ENCODE data around the gene MAGOHB.

Gene MAGOHB

GRCh38 chr12:10571141-10571540, 42.3 kb downstream of the MAGOHB start:
- Histone ChIP-seq H3K9ac (ENCODE audit: low read depth, low read length) (no peak overlapping the region), H3K36me3 (ENCODE audit: control insufficient read depth, insufficient read depth, low read length) (no peaks in the 10 kb centered on the region), H3K9me3 (ENCODE audit: control insufficient read depth, insufficient read depth, low read length) (no peaks in the 10 kb centered on the region), H3K27me3 (ENCODE audit: control insufficient read depth, insufficient read depth, low read length) (no peaks in the 10 kb centered on the region), H3K4me1 (ENCODE audit: control insufficient read depth, insufficient read depth, low read length) (peaks cover 3% of the 10 kb centered on the region), H3K4me3 (ENCODE audit: low read depth, low read length) (no peak overlapping the region)

GRCh38 chr12:10567813-10568212, 45.6 kb downstream of the MAGOHB start:
- H3K9me3 ChIP-seq (ENCODE audit: control insufficient read depth, insufficient read depth, low read length): no peaks in the 10 kb centered on the region
- no peak overlapping the region for H3K9ac ChIP-seq (ENCODE audit: low read depth, low read length)
- H3K36me3 ChIP-seq (ENCODE audit: control insufficient read depth, insufficient read depth, low read length): no peaks in the 10 kb centered on the region
- peaks cover under 1% of the 10 kb centered on the region for H3K4me1 ChIP-seq (ENCODE audit: control insufficient read depth, insufficient read depth, low read length)
- no peaks in the 10 kb centered on the region for H3K27me3 ChIP-seq (ENCODE audit: control insufficient read depth, insufficient read depth, low read length)
- no peak overlapping the region for H3K4me3 ChIP-seq (ENCODE audit: low read depth, low read length)

DNA sequence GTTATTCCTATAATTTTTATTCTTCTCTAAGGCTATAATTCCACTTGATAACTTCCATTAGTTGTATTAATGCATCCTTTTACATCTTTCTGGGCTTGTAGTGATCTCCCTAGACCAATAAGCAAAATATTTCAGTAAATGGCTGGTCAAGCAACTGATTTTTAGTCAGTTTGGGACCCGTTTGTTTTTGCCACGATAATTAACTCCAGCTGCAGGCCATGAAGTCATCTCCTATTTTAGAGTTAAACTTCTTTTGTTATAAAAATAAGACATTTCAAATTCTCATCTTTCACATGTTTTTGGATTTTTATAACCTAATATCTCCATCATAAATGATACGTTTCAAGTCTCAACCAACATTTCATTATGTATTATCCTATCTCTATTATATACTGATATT, 49.4 kb downstream of the MAGOHB start:
- H3K9ac ChIP-seq (ENCODE audit: low read depth, low read length): no peak overlapping the region
- H3K27me3 ChIP-seq (ENCODE audit: control insufficient read depth, insufficient read depth, low read length): no peaks in the 10 kb centered on the region
- no peak overlapping the region for H3K4me3 ChIP-seq (ENCODE audit: low read depth, low read length)
- no peaks in the 10 kb centered on the region for H3K9me3 ChIP-seq (ENCODE audit: control insufficient read depth, insufficient read depth, low read length)
- no peaks in the 10 kb centered on the region for H3K4me1 ChIP-seq (ENCODE audit: control insufficient read depth, insufficient read depth, low read length)
- H3K36me3 ChIP-seq (ENCODE audit: control insufficient read depth, insufficient read depth, low read length): no peaks in the 10 kb centered on the region

- Histone ChIP-seq H3K9me3 (ENCODE audit: control insufficient read depth, insufficient read depth, low read length) (no peaks in the 10 kb centered on the region), H3K9ac (ENCODE audit: low read depth, low read length) (no peak overlapping the region), H3K36me3 (ENCODE audit: control insufficient read depth, insufficient read depth, low read length) (no peaks in the 10 kb centered on the region)
Observed at GRCh38 chr12:10563002-10563401, 50.4 kb downstream of the MAGOHB start.

GRCh38 chr12:10562306-10562933, 51.0 kb downstream of the MAGOHB start:
- H3K36me3 ChIP-seq (ENCODE audit: control insufficient read depth, insufficient read depth, low read length): no peaks in the 10 kb centered on the region
- no peaks in the 10 kb centered on the region for H3K27me3 ChIP-seq (ENCODE audit: control insufficient read depth, insufficient read depth, low read length)

More at GRCh38 chr12:10563002-10563401, 50.4 kb downstream of the MAGOHB start:
- Histone ChIP-seq H3K4me1 (ENCODE audit: control insufficient read depth, insufficient read depth, low read length) (no peaks in the 10 kb centered on the region), H3K27me3 (ENCODE audit: control insufficient read depth, insufficient read depth, low read length) (no peaks in the 10 kb centered on the region), H3K4me3 (ENCODE audit: low read depth, low read length) (no peak overlapping the region)

DNA sequence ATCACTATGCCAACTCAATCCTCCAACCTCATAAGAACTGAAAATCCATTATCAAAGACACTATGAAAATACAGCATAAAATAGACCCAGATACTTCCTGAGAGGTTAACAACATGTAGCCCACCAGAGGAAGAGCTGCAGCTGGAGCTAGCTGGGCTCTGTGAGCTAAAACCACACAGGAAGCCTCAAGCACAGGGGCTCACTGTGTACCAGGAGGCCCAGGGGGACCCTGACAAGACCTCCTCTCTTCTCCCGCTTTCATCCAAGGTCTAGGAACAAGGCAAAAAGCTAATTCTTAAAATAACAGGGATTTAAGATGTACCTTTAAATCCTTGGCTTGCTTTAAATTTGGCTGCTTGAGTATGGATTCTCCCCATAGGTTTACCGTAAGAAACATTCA, 54.2 kb downstream of the MAGOHB start:
- Histone ChIP-seq H3K27me3 (ENCODE audit: control insufficient read depth, insufficient read depth, low read length) (no peaks in the 10 kb centered on the region), H3K9me3 (ENCODE audit: control insufficient read depth, insufficient read depth, low read length) (no peaks in the 10 kb centered on the region), H3K4me3 (ENCODE audit: low read depth, low read length) (no peak overlapping the region), H3K4me1 (ENCODE audit: control insufficient read depth, insufficient read depth, low read length) (peaks cover 7% of the 10 kb centered on the region), H3K9ac (ENCODE audit: low read depth, low read length) (no peak overlapping the region), H3K36me3 (ENCODE audit: control insufficient read depth, insufficient read depth, low read length) (no peaks in the 10 kb centered on the region)

More at GRCh38 chr12:10562306-10562933, 51.0 kb downstream of the MAGOHB start:
- Histone ChIP-seq H3K9ac (ENCODE audit: low read depth, low read length) (no peak overlapping the region), H3K4me3 (ENCODE audit: low read depth, low read length) (no peak overlapping the region), H3K4me1 (ENCODE audit: control insufficient read depth, insufficient read depth, low read length) (peaks cover 3% of the 10 kb centered on the region), H3K9me3 (ENCODE audit: control insufficient read depth, insufficient read depth, low read length) (no peaks in the 10 kb centered on the region)

DNA sequence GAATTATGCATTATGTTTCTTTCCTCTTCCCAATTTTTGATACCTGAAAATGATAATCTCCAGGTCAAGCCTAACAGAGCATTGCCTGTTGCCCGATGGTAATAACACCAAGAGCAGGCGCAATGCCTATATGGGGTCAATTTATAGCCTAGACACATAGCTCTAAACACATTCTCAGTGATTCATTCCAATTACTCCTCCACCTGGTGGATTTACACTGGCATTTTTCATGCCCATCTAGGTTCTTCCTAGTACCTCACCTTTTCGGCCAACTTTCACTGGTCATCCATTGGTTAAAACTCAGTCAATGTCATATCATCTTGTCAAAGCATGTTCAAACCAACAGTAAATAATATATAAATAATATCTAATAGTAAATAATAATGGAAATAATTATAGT, 54.6 kb downstream of the MAGOHB start:
- no peaks in the 10 kb centered on the region for H3K27me3 ChIP-seq (ENCODE audit: control insufficient read depth, insufficient read depth, low read length)
- no peaks in the 10 kb centered on the region for H3K36me3 ChIP-seq (ENCODE audit: control insufficient read depth, insufficient read depth, low read length)
- no peaks in the 10 kb centered on the region for H3K9me3 ChIP-seq (ENCODE audit: control insufficient read depth, insufficient read depth, low read length)
- H3K4me3 ChIP-seq (ENCODE audit: low read depth, low read length): no peak overlapping the region
- no peak overlapping the region for H3K9ac ChIP-seq (ENCODE audit: low read depth, low read length)
- H3K4me1 ChIP-seq (ENCODE audit: control insufficient read depth, insufficient read depth, low read length): peaks cover 7% of the 10 kb centered on the region

DNA sequence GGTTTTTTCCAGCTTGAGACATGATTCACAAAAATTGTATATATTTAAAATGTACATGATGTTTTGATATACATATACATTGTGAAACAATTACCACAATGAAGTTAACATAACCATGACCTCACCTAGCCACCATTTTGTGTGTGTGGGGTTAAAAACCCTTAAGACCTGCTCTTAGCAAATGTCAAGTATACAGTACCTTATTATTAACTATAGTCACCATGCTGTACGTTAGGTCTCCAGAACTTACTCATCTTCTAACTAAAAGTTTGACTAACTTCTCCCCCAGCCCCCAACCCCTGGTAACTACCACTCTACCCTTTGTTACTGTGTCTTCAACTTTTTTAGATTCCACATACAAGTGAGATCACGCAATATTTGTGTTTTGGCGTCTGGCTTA, 55.1 kb downstream of the MAGOHB start:
- Histone ChIP-seq H3K4me3 (ENCODE audit: low read depth, low read length) (no peak overlapping the region), H3K36me3 (ENCODE audit: control insufficient read depth, insufficient read depth, low read length) (no peaks in the 10 kb centered on the region), H3K27me3 (ENCODE audit: control insufficient read depth, insufficient read depth, low read length) (no peaks in the 10 kb centered on the region), H3K9ac (ENCODE audit: low read depth, low read length) (no peak overlapping the region), H3K4me1 (ENCODE audit: control insufficient read depth, insufficient read depth, low read length) (peaks cover 7% of the 10 kb centered on the region), H3K9me3 (ENCODE audit: control insufficient read depth, insufficient read depth, low read length) (no peaks in the 10 kb centered on the region)

DNA sequence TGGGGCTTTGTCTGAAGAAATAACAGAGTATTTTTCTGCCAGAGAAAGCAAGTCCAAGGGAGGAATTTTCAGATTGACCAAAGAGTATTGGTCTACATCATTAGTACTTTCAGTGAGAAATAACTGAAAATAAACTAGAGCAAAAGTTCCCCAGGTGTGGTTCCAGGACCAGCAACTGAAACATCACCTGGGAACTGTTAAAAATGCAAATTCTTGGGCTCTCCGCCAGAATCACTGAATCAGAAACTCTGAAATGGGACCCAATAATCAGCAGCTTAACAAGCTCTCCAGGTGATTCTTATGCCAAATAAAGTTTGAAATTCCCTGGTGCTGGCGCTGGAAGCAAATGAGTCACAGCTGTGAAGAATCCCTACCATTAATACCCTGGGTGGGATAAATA, 55.6 kb downstream of the MAGOHB start:
- Histone ChIP-seq H3K9ac (ENCODE audit: low read depth, low read length) (no peak overlapping the region), H3K36me3 (ENCODE audit: control insufficient read depth, insufficient read depth, low read length) (no peaks in the 10 kb centered on the region), H3K9me3 (ENCODE audit: control insufficient read depth, insufficient read depth, low read length) (no peaks in the 10 kb centered on the region), H3K27me3 (ENCODE audit: control insufficient read depth, insufficient read depth, low read length) (no peaks in the 10 kb centered on the region), H3K4me3 (ENCODE audit: low read depth, low read length) (no peak overlapping the region), H3K4me1 (ENCODE audit: control insufficient read depth, insufficient read depth, low read length) (peaks cover 7% of the 10 kb centered on the region)

DNA sequence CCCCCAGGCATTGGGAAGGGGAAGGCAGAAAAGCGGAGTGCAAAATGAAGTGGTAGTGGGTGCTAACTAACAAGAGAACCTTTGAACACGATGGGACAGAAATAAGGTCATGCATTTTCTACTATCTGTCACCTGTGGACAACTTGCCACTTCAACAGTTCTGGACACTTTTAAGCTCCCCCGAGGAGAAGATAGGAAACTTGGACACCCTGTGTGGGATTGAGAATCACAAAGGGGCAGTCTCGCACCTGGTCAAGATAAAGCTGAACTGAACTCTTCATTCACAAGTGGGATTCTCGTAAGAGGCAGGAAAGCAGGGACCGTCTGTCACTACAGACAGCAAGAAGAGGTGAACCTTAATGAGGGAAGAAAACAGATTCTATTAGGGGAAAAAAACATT, 56.1 kb downstream of the MAGOHB start:
- Histone ChIP-seq H3K27me3 (ENCODE audit: control insufficient read depth, insufficient read depth, low read length) (no peaks in the 10 kb centered on the region), H3K36me3 (ENCODE audit: control insufficient read depth, insufficient read depth, low read length) (no peaks in the 10 kb centered on the region), H3K9ac (ENCODE audit: low read depth, low read length) (no peak overlapping the region), H3K9me3 (ENCODE audit: control insufficient read depth, insufficient read depth, low read length) (no peaks in the 10 kb centered on the region), H3K4me1 (ENCODE audit: control insufficient read depth, insufficient read depth, low read length) (peaks cover 7% of the 10 kb centered on the region), H3K4me3 (ENCODE audit: low read depth, low read length) (no peak overlapping the region)

DNA sequence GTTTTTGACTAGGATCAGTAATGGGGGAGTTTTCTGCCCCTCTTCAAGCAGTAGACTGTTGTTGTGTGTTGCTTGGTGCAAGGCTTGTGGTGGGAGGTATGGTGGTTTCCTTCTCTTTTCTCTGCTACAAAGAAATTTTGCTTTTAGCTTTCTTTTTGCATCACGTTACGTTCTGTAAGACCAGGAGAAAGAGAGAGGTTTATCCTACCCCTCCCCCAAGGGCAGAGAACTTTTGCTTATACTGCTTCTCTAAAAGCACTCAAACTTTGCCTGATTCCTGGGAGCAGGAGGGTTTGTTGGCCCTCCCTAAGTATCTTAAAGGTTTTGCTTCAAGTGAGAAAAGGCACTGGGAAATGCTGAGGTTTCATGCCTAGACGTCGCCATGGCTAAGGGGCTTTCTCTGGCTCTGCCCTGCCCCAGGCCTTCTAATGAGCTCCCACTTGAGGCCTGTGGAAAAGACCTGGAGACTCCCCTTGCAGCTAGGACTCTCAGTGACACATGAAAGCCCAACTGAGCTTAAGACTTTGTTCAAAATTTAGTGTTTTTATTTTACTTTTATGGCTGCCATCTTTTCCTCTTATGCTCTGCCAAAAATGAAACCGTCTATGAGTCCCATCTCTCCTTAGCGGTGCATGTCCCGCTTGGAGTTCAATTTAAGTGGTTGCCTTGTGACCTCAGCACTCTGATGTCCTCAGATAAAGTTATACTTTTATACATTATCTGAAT, 58.5 kb downstream of the MAGOHB start:
- no peaks in the 10 kb centered on the region for H3K36me3 ChIP-seq (ENCODE audit: control insufficient read depth, insufficient read depth, low read length)
- H3K27me3 ChIP-seq (ENCODE audit: control insufficient read depth, insufficient read depth, low read length): no peaks in the 10 kb centered on the region
- H3K4me1 ChIP-seq (ENCODE audit: control insufficient read depth, insufficient read depth, low read length): peaks cover 7% of the 10 kb centered on the region
- H3K9me3 ChIP-seq (ENCODE audit: control insufficient read depth, insufficient read depth, low read length): no peaks in the 10 kb centered on the region
- H3K9ac ChIP-seq (ENCODE audit: low read depth, low read length): no peak overlapping the region
- no peak overlapping the region for H3K4me3 ChIP-seq (ENCODE audit: low read depth, low read length)

DNA sequence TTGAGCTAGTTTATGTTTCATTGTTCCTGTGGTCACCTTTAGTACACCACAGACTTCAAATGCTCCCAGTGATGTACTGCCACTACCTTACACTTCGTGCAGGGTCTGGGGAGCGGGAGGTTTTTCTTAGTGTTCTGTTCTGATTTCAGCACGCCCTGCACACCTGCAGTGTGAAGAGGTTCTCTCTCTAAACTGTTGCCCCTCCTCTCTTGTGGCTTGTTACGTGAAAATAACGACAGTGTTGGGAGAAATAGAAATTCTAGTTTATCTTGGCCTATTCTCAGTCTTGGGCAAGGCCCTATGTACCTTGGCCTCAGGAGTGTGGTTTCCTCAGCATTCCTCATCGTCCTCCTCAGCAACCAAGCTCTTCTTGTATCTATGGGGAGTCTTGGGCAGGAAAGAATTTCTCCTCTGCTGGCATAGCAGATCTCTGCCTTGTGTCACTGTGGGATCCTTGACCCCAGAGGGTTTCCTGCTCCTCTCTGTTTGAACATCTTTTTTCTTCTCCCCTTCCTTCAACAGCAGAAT, 59.1 kb downstream of the MAGOHB start:
- no peaks in the 10 kb centered on the region for H3K9me3 ChIP-seq (ENCODE audit: control insufficient read depth, insufficient read depth, low read length)
- no peak overlapping the region for H3K4me3 ChIP-seq (ENCODE audit: low read depth, low read length)
- H3K36me3 ChIP-seq (ENCODE audit: control insufficient read depth, insufficient read depth, low read length): no peaks in the 10 kb centered on the region
- peaks cover 7% of the 10 kb centered on the region for H3K4me1 ChIP-seq (ENCODE audit: control insufficient read depth, insufficient read depth, low read length)
- no peaks in the 10 kb centered on the region for H3K27me3 ChIP-seq (ENCODE audit: control insufficient read depth, insufficient read depth, low read length)
- H3K9ac ChIP-seq (ENCODE audit: low read depth, low read length): no peak overlapping the region

Data from iPS-15b (cell line).